ENCODE data around the gene EFNA5.

The EFNA5 gene

GRCh38 chr5:107670932-107671741 is at the start of gene EFNA5:
EFNA5 (minus strand) TSS chr5:107670937.
- Histone ChIP-seq H3K9ac (ENCODE audit: low read depth, low read length) (peak within 1 kb of the TSS; percentile 80), H3K4me1 (ENCODE audit: insufficient read depth, low read length) (peaks cover 16% of the 10 kb centered on the region), H3K27ac (ENCODE audit: low read length) (no peak within 1 kb of the TSS), H3K36me3 (ENCODE audit: insufficient read depth, low read depth, low read length) (no peaks in the 10 kb centered on the region), H3K9me3 (ENCODE audit: insufficient read depth, low read depth, low read length) (no peaks in the 10 kb centered on the region), H3K4me3 (ENCODE audit: low read length) (peak within 1 kb of the TSS; percentile 88), H3K27me3 (ENCODE audit: insufficient read depth, low read length) (peaks cover 23% of the 10 kb centered on the region)

DNA sequence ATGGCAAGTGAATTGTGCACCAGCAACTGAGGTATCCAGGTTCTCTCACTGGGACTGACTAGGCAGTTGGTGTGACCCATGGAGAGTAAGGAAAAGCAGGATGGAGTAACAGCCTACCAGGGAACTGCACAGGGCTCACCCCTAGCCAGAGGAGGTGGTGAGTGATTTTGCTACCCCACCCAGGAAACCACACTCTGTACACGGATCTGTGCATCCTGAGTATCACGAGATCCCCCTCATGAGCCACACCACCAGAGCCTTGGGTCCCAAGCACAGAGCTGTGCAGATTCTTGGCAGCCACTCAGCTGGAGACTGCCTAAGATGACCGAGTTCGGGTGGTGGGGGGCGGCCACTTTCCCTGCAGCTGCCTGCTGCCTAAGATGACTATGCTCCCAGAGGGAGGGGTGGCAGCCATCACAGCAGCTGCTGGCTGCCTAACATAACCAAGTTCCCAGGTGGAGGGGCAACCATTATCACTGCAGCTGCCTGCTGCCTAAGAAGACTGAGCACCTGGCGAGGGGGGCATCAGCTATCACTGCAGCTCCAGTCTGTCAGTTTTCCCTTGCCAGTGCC is 48.4 kb upstream of the EFNA5 start:
- H3K9ac ChIP-seq (ENCODE audit: low read depth, low read length) = no peak overlapping the region
- no peaks in the 10 kb centered on the region for H3K9me3 ChIP-seq (ENCODE audit: insufficient read depth, low read depth, low read length)
- no peak overlapping the region for H3K4me3 ChIP-seq (ENCODE audit: low read length)
- H3K27me3 ChIP-seq (ENCODE audit: insufficient read depth, low read length) = no peaks in the 10 kb centered on the region
- H3K36me3 ChIP-seq (ENCODE audit: insufficient read depth, low read depth, low read length) = no peaks in the 10 kb centered on the region
- no peak overlapping the region for H3K27ac ChIP-seq (ENCODE audit: low read length)
- H3K4me1 ChIP-seq (ENCODE audit: insufficient read depth, low read length) = peaks cover 9% of the 10 kb centered on the region; the same call in 1 of the 2 replicates

DNA sequence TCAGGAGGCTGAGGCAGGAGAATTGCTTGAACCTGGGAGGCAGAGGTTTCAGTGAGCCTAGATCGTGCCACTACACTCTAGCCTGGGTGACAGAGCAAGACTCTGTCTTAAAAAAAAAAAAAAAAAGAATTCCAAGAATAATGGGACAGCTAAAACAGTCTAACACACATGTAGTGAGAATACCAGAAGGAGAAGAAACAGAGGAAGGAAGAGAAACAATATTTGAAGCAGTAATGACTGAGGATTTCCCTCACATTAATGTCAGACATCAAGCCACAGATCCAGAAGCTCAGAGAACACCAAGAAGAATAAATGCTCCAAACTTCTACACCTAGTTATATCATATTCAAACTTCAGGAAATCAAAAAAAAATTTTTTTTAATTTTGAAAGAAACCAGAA is 47.1 kb upstream of the EFNA5 start:
- no peaks in the 10 kb centered on the region for H3K36me3 ChIP-seq (ENCODE audit: insufficient read depth, low read depth, low read length)
- H3K27me3 ChIP-seq (ENCODE audit: insufficient read depth, low read length) = no peaks in the 10 kb centered on the region
- no peak overlapping the region for H3K9ac ChIP-seq (ENCODE audit: low read depth, low read length)
- no peak overlapping the region for H3K4me3 ChIP-seq (ENCODE audit: low read length)
- no peak overlapping the region for H3K27ac ChIP-seq (ENCODE audit: low read length)
- H3K4me1 ChIP-seq (ENCODE audit: insufficient read depth, low read length) = peaks cover 9% of the 10 kb centered on the region; the same call in 1 of the 2 replicates
- no peaks in the 10 kb centered on the region for H3K9me3 ChIP-seq (ENCODE audit: insufficient read depth, low read depth, low read length)

- no peak overlapping the region for H3K27ac ChIP-seq (ENCODE audit: low read length)
- peaks cover 9% of the 10 kb centered on the region; the same call in 1 of the 2 replicates for H3K4me1 ChIP-seq (ENCODE audit: insufficient read depth, low read length)
- H3K9me3 ChIP-seq (ENCODE audit: insufficient read depth, low read depth, low read length) = 0 out of 2 replicates have a peak, but pooled peaks cover under 1% of the 10 kb centered on the region
- H3K4me3 ChIP-seq (ENCODE audit: low read length) = no peak overlapping the region
- H3K9ac ChIP-seq (ENCODE audit: low read depth, low read length) = no peak overlapping the region
- no peaks in the 10 kb centered on the region for H3K36me3 ChIP-seq (ENCODE audit: insufficient read depth, low read depth, low read length)
- H3K27me3 ChIP-seq (ENCODE audit: insufficient read depth, low read length) = no peaks in the 10 kb centered on the region
Measured at GRCh38 chr5:107713228-107713627, 42.5 kb upstream of the EFNA5 start.

DNA sequence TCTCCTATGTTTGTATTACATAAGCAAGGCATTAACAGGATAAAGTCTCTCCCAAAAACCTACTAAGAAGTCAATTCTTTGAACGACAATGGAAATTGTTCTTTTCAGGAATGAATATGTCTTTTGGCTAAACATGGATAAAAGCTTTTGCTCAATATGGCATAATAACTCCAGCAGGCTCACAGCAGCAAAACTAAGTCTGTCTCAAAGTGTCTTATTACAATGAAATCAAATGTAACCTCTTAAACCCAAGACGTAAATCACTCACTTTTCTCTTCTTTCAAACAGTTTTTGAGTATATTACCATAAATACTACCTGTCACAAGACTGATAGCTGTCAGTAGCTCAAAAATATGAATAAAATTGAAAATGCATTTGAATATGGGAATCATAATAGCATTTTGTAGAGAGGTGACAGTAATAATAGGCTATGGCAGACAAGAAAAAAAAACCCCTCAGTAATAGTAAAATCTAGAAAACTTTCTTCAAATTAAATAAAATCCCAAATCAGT is 41.7 kb upstream of the EFNA5 start:
- H3K4me3 ChIP-seq (ENCODE audit: low read length) = no peak overlapping the region
- H3K27ac ChIP-seq (ENCODE audit: low read length) = no peak overlapping the region
- H3K9ac ChIP-seq (ENCODE audit: low read depth, low read length) = no peak overlapping the region
- peaks cover 9% of the 10 kb centered on the region; the same call in 1 of the 2 replicates for H3K4me1 ChIP-seq (ENCODE audit: insufficient read depth, low read length)
- no peaks in the 10 kb centered on the region for H3K27me3 ChIP-seq (ENCODE audit: insufficient read depth, low read length)
- H3K36me3 ChIP-seq (ENCODE audit: insufficient read depth, low read depth, low read length) = no peaks in the 10 kb centered on the region
- 0 out of 2 replicates have a peak, but pooled peaks cover 4% of the 10 kb centered on the region for H3K9me3 ChIP-seq (ENCODE audit: insufficient read depth, low read depth, low read length)

DNA sequence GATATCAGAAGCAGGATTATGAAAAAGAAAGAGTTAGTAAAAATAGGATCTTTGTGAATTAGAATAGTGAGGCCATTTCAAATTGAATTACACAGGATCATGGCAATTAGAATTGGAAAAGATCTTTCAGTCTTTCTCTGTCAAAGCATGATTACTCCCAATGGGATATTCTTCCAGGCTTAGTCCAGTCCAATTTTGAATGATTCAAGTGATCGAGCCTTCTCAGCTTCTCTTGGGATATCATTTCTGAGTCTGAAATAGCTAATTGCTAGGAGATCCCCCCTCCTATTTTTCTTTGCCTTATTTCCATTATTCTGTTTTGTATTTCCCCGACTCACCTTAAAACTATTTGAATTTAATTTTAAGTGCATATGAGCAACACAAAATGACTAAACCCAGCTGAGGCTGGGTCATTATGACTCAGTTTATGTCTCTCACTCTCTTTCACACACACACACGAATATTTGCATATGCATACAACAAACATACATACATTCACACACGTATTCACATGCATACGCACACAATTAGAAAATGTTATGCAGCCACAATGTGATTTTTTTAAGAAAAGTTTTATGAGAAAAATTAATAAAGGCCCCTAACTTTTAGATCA is 34.8 kb upstream of the EFNA5 start:
- Histone ChIP-seq H3K36me3 (ENCODE audit: insufficient read depth, low read depth, low read length) (no peaks in the 10 kb centered on the region), H3K27me3 (ENCODE audit: insufficient read depth, low read length) (no peaks in the 10 kb centered on the region), H3K4me3 (ENCODE audit: low read length) (no peak overlapping the region), H3K4me1 (ENCODE audit: insufficient read depth, low read length) (peaks cover 10% of the 10 kb centered on the region), H3K9ac (ENCODE audit: low read depth, low read length) (no peak overlapping the region), H3K27ac (ENCODE audit: low read length) (no peak overlapping the region), H3K9me3 (ENCODE audit: insufficient read depth, low read depth, low read length) (0 out of 2 replicates have a peak, but pooled peaks cover 4% of the 10 kb centered on the region)

DNA sequence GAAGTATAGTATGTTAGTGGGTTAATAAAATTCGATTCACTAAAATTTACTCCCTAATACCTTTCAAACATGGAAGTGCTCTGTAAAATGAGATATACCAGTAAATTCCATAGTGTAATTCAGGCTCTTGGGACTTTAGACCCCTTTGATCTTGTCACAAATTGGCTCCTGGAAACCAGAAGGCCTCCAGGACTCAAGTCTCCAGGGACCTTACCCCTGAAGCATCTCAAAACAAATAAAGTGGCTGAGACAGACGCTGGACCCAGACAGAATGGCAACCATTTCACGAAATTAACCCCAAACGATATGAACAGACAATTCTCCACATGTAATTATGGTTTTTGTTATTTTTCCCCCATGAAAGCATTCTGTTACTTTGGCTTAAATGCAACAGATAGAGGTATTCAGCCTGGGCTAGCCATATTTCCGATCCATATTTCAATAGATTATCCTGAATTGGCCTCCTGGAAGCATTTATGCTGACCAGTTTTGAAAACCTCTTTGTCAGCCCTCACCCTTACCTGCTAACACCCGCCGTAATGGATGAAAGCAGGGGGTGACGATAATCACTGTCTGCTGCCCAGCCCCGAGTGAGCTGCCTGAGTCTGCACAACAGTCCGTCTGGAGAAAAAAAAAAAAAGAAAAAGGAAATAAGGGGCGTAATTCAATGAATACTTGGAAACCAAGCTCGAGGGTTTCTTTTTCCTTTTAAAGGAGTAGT is 34.1 kb upstream of the EFNA5 start:
- H3K4me3 ChIP-seq (ENCODE audit: low read length) = no peak overlapping the region
- 0 out of 2 replicates have a peak, but pooled peaks cover 4% of the 10 kb centered on the region for H3K9me3 ChIP-seq (ENCODE audit: insufficient read depth, low read depth, low read length)
- peaks cover 10% of the 10 kb centered on the region for H3K4me1 ChIP-seq (ENCODE audit: insufficient read depth, low read length)
- no peaks in the 10 kb centered on the region for H3K36me3 ChIP-seq (ENCODE audit: insufficient read depth, low read depth, low read length)
- H3K27me3 ChIP-seq (ENCODE audit: insufficient read depth, low read length) = no peaks in the 10 kb centered on the region
- H3K27ac ChIP-seq (ENCODE audit: low read length) = no peak overlapping the region
- no peak overlapping the region for H3K9ac ChIP-seq (ENCODE audit: low read depth, low read length)

- H3K36me3 ChIP-seq (ENCODE audit: insufficient read depth, low read depth, low read length) = no peaks in the 10 kb centered on the region
Measured at GRCh38 chr5:107700481-107700880, 29.7 kb upstream of the EFNA5 start.

GRCh38 chr5:107699425-107699824 is 28.7 kb upstream of the EFNA5 start:
- H3K36me3 ChIP-seq (ENCODE audit: insufficient read depth, low read depth, low read length) = no peaks in the 10 kb centered on the region
- H3K9ac ChIP-seq (ENCODE audit: low read depth, low read length) = no peak overlapping the region
- H3K4me1 ChIP-seq (ENCODE audit: insufficient read depth, low read length) = peaks cover 12% of the 10 kb centered on the region; the same call in 1 of the 2 replicates
- H3K27ac ChIP-seq (ENCODE audit: low read length) = no peak overlapping the region
- H3K9me3 ChIP-seq (ENCODE audit: insufficient read depth, low read depth, low read length) = no peaks in the 10 kb centered on the region
- H3K4me3 ChIP-seq (ENCODE audit: low read length) = no peak overlapping the region
- no peaks in the 10 kb centered on the region for H3K27me3 ChIP-seq (ENCODE audit: insufficient read depth, low read length)

More at GRCh38 chr5:107700481-107700880, 29.7 kb upstream of the EFNA5 start:
- Histone ChIP-seq H3K9me3 (ENCODE audit: insufficient read depth, low read depth, low read length) (no peaks in the 10 kb centered on the region), H3K27me3 (ENCODE audit: insufficient read depth, low read length) (no peaks in the 10 kb centered on the region), H3K4me1 (ENCODE audit: insufficient read depth, low read length) (peaks cover 19% of the 10 kb centered on the region), H3K27ac (ENCODE audit: low read length) (no peak overlapping the region), H3K4me3 (ENCODE audit: low read length) (no peak overlapping the region), H3K9ac (ENCODE audit: low read depth, low read length) (no peak overlapping the region)

DNA sequence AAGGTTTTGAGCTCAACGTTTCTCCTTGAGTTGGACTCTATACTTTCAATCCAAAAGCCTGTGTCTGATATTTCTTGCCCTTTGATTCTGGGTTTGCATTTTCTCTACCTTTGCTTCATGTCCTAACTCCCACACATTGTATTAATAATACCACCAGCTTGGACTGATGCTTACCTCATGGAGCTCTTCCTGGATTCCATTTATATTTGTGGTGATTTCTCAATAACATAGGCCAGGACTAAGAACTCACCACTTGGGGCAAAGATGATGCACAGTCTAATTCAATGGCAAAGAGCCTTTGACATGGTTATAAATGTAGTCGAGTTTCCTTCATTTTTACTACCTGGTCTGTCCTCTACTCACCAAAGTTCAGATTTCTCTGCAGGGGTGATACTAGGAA is 27.5 kb upstream of the EFNA5 start:
- H3K4me1 ChIP-seq (ENCODE audit: insufficient read depth, low read length) = peaks cover 12% of the 10 kb centered on the region; the same call in 1 of the 2 replicates
- H3K36me3 ChIP-seq (ENCODE audit: insufficient read depth, low read depth, low read length) = no peaks in the 10 kb centered on the region
- H3K27me3 ChIP-seq (ENCODE audit: insufficient read depth, low read length) = no peaks in the 10 kb centered on the region
- H3K9me3 ChIP-seq (ENCODE audit: insufficient read depth, low read depth, low read length) = no peaks in the 10 kb centered on the region
- no peak overlapping the region for H3K9ac ChIP-seq (ENCODE audit: low read depth, low read length)
- no peak overlapping the region for H3K27ac ChIP-seq (ENCODE audit: low read length)
- no peak overlapping the region for H3K4me3 ChIP-seq (ENCODE audit: low read length)

GRCh38 chr5:107696498-107696897 is 25.8 kb upstream of the EFNA5 start:
- H3K27me3 ChIP-seq (ENCODE audit: insufficient read depth, low read length) = no peaks in the 10 kb centered on the region
- H3K9me3 ChIP-seq (ENCODE audit: insufficient read depth, low read depth, low read length) = no peaks in the 10 kb centered on the region
- H3K9ac ChIP-seq (ENCODE audit: low read depth, low read length) = peak overlapping the region; percentile 4; the same call in 1 of the 2 replicates
- H3K4me1 ChIP-seq (ENCODE audit: insufficient read depth, low read length) = peaks cover 12% of the 10 kb centered on the region; the same call in 1 of the 2 replicates
- H3K27ac ChIP-seq (ENCODE audit: low read length) = no peak overlapping the region
- peak overlapping the region; percentile 24; the same call in 1 of the 2 replicates for H3K4me3 ChIP-seq (ENCODE audit: low read length)
- no peaks in the 10 kb centered on the region for H3K36me3 ChIP-seq (ENCODE audit: insufficient read depth, low read depth, low read length)

Measured in iPS-20b (cell line).